GM18499 (cell line): ENCODE results near the gene CDK5.

Experiments used
- ATAC-seq: cut with Tn5 transposase; IDR thresholded peaks from one replicate; pipeline ENCODE4 v1.9.1; 2021; ENCODE audit warnings: moderate number of reproducible peaks; ENCODE audit not compliant: insufficient read depth, unreplicated experiment

Gene CDK5

GRCh38 chr7:151087245-151088018 is 29.7 kb upstream of the CDK5 start:
- ATAC-seq, result no peak

DNA sequence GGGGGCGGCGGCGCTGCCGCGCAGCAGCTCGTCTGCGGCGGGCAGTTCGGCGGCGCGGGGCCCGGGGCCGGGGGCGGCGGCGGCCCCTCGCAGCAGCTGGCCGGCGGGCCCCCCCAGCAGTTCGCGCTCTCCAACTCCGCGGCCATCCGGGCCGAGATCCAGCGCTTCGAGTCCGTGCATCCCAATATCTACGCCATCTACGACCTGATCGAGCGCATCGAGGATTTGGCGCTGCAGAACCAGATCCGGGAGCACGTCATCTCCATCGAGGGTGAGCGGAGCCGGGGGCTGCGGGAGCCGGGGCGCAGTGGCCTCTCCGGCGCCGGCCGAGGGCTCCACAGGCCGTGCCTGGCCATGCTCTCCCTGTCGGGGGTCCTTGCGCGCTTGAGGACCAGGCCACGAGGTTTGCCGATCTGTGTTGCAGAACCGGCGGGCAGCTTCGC is 29.1 kb upstream of the CDK5 start:
- no peak for ATAC-seq

GRCh38 chr7:151085691-151086620 is 28.3 kb upstream of the CDK5 start, which contains the start of gene AGAP3:
TSS of gene AGAP3 (plus strand) at chr7:151086475. CDS start at chr7:151086742, 267 bp downstream.
- ATAC-seq, result no peak

DNA sequence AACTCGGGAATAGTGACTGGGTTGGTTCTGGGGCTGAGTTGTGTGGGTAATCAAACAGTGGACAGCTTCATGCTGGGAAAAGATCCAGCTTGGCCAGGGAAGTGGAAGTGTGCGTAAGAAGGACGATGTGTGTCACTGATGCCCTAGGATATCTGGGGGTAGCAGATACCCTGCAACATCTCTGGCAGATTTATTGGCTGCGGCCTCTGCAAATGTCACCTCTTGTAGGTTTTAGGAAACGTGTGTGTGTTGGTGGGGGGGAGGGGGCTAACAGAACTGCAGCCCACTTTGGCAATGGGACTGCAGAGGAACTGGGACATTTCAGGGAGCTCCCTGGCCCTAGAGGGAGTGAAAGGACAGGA is 27.6 kb upstream of the CDK5 start:
- ATAC-seq, result no peak

DNA sequence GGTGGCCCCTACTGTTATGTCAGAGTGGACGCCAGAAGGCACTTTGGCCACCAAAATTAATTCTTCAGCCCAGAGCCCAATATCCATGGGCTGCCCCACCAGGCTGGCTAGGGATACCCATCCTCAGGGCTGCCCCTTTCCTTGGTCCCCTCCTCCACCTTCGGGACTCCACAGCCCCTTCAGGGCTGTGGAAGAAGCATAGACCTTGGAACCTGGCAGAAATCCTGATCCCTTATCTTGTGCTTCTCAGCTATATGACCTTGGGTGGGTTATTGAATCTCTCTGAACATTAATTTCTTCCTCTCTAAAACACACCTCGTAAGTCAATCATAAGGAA is 26.1 kb upstream of the CDK5 start:
- ATAC-seq, result no peak

GRCh38 chr7:151083071-151083823 is 25.6 kb upstream of the CDK5 start, which contains the start of gene TMUB1:
TSS of gene TMUB1 (minus strand) at chr7:151083493. CDS start at chr7:151082563, 930 bp downstream.
- ATAC-seq, result no peak

DNA sequence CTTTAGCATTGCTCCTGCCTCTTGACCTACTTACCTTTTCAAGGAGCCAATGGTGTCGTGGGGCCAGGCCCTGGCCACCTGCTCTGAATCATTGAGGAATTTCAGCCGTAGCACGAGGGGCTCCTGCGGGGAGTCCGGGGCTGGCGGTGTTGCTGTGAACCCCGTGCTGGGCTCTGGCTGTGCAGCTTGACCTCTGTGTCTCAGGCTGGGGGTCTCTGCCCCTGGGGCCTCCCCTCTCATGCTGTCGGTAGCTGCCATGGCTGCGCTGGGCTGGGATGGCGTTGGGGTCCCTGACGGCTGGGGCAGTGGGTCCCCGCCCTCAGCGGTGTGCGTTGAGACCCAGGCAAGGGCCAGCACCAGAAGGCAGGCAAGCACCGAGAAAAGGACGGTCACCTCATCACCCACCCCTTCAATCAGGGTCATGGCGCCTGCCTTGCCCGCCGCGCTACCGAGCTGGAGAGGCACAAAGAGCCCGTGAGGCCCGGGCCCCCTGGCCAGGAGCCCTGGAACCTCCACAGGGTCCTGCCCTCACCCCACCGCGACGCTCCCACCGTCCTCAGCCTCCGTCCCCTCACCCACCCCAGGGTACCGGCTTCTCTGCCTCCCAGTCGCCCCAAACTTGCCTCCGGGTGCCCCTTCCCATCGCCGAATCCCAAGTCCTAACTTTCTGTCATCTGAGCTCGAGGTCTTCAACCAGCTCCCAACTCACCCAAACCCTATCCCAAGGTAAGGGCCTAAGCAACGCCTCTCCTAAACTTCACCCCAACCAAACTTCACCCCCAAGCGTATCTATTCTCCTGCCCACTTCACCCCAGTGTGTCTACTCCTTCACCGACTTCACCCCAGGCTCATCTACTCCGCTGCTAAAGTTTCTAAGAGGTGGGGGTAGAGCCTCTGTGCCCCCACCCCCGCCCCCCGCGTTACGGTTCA is 24.7 kb upstream of the CDK5 start:
- ATAC-seq, result no peak

- ATAC-seq, result no peak
Observed at GRCh38 chr7:151081170-151082101, 23.7 kb upstream of the CDK5 start.

DNA sequence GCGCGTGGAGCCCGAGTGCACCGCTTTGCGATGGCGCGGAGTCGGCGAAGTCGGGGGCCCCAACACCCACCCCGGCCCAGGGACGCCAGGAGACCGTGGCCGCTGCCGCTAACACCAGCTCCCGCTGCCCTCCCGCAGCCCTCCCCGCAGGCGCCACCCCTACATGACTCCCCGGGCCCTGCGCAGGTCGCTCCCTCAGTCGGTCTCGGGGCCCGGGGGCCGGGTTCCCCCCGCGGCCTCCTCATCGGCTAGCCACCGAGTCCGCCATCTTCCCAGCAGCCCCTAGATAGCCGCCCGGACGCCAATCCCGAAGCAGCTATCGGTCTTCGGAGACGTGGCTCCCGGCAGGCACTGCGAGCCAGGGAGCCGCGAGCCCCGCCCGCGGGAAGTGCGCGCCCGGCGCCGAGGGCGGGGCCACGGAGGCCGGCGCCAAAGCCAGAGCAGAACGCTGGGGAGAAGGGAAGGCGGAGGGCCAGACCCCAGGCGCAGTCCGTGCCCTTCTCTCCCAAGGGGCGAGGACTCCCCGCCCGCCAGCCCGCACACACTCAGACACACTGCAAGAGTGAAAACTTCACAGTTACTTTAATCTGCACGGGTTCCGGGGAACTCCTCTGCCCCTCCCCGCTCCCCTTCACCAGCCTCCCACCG is 22.9 kb upstream of the CDK5 start, which contains the start of gene FASTK:
Gene FASTK, minus strand, starts transcription at position 288 of the 648 bp plus-strand sequence. Its CDS starts 43 bp downstream, at position 245.
- no peak for ATAC-seq

DNA sequence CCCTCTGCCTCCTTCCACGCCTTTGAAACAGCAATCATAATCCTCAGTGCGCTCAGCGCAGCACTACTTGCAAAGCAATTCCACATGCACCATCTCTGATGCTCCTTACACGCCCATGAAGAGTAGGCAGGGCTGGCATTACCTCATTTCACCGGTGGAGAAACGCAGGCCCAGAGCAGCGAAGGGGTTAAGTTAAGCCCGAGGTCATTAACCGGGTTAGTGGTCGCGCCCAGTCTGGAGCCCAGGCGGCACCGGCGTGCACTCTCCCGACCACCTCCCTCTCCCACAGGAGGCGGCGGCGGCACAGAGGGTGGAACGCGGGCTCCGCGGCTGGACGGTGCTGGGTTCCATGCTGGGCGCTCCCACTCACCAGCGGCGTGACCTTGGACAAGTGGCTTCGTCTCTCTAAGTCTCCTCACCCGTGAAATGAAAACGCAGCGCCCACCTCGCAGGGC is 22.4 kb upstream of the CDK5 start:
- ATAC-seq, result no peak

GRCh38 chr7:151079199-151079910 is 21.7 kb upstream of the CDK5 start:
- ATAC-seq, result no peak

GRCh38 chr7:151078233-151079040 is 20.7 kb upstream of the CDK5 start:
- no peak for ATAC-seq

GRCh38 chr7:151077705-151078232 is 20.1 kb upstream of the CDK5 start:
- ATAC-seq, result no peak

DNA sequence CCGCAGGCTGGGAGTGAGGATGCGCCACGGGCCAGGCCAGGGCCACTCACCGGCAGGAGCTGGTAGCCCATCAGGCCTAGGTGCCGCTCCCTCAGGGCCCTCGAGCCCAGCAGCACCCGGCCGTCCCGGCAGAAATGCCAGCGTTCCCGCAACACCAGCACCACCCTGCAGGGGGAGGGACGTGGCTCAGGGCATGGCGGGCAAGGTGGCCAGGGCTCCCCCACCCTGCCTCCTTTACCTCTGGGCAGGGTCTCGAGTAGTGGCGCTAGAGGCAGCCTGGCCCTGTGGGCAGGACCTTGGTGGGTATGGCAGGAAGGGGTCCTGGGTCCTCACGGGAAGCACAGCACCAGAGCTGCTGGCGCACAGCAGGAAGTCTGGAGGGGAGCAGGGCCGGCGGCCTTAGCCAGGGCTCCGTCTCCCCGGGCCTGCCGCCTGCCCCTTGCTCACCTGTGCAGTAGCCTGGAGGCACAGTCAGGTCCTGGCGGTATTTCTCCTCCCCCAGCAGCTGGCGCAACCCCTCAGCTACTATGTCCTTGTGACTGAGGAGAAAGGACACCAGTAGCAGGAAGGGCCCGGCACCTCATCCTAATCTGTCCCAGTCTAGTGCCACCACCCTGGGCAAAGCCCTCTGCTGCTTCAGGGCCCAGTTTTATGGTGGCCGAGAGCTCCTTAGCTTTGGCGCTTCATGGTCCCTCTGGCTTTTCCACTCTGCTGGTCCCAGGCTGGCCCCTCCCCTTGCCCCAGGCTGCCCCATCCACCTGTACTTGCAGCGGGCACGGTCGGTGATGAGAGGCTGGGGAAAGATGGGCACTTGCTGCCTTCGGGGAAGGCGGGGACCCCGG is 19.4 kb upstream of the CDK5 start:
- no peak for ATAC-seq

GRCh38 chr7:151075978-151076426 is 18.3 kb upstream of the CDK5 start:
- ATAC-seq, result no peak
